ENCODE data around the gene RICTOR.

- TF ChIP-seq CTCF (IDR thresholded peaks at IDR 0.05): no peak
- no peak for TF ChIP-seq POLR2A (IDR thresholded peaks at IDR 0.05)
Observed at GRCh38 chr5:39022151-39022550, 52.0 kb downstream of the RICTOR start.
